Measurements from ENCODE around the gene MYZAP. TPM values are rescaled to one million over a fixed set of nuclear protein-coding genes. Genes with fewer than 3 reads are reported as not detected.

The MYZAP gene
- total and polyA plus RNA-seq, 2 of the 13 experiments (the other 11 are each of a cell fraction or from before 2014, with no cell fraction given), result not detected

DNA sequence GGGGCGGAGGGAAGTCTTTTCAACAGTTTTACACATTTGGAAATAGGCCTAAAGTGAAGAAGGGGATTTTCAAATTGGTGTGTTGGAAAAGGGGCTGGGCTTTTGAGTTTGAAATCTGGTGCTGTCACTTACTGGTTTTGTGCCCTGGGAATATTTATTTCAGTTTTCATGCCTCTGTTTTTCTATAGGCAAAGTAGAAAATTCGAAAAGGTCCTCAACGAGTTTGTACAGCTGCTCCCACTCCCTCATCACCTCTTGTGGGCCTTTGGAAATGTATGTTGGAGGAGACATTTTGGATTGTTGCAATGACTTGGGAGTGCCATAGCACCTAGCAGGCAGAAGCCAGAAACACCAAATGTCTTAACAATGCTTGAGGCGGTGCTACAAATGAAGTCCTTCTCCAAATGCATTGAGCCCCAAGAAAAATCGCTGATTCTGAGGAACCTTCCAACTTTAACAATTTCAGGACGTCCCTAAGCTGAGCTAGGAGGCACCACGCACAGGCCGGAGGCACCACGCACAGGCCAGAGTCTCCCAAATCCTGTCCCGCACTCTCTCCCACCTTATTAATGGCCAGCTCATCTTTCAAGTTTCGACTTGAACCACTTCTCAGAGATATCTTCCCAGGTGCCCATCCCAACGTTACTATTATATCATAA is 114.2 kb downstream of the MYZAP start (continued):
- TF ChIP-seq, protein P1, sequence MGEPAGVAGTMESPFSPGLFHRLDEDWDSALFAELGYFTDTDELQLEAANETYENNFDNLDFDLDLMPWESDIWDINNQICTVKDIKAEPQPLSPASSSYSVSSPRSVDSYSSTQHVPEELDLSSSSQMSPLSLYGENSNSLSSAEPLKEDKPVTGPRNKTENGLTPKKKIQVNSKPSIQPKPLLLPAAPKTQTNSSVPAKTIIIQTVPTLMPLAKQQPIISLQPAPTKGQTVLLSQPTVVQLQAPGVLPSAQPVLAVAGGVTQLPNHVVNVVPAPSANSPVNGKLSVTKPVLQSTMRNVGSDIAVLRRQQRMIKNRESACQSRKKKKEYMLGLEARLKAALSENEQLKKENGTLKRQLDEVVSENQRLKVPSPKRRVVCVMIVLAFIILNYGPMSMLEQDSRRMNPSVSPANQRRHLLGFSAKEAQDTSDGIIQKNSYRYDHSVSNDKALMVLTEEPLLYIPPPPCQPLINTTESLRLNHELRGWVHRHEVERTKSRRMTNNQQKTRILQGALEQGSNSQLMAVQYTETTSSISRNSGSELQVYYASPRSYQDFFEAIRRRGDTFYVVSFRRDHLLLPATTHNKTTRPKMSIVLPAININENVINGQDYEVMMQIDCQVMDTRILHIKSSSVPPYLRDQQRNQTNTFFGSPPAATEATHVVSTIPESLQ (CRISPR knock-in tag; conservative IDR thresholded peaks at IDR 0.05), result no peak
- TF ChIP-seq ZNF782 (CRISPR knock-in tag; IDR thresholded peaks at IDR 0.05; ENCODE audit: borderline replicate concordance) (no peak), ERF (CRISPR knock-in tag; IDR thresholded peaks at IDR 0.05) (no peak), TRIM24 (CRISPR knock-in tag; IDR thresholded peaks at IDR 0.05) (no peak), RFXAP (CRISPR knock-in tag; IDR thresholded peaks at IDR 0.05; ENCODE audit: borderline replicate concordance) (no peak)

DNA sequence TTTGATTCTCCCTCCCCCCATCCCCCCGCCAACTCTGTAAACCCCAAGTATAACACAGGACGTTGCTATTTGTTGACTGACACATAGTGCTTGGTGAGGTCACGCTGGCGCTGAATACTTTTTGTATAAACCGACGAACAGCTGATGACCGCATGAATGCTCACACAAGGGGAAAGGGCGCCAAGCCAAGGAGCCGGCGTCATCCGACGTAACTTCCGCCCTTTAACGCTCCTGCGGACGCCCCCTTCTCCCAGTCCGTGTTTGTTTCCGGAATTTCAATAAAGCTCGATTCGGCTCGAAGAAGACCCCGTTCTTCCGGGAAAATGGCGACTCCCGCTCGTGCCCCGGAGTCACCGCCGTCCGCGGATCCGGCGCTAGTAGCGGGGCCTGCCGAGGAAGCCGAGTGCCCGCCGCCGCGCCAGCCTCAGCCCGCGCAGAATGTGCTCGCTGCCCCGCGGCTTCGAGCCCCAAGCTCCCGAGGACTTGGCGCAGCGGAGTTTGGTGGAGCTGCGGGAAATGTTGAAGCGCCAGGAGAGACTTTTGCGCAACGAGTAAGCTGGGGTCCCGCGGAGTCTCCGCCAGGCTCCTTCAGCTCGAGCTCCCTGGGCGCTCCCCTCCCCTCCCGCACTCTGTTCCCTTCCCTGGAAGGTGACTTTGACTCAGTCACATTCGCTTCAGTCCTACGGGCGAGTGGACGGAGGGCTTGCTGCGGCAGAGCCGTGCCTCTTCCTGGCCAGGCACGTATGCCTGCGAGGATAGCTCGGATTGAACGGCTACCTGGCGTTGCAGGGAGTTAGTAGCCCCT is 114.9 kb downstream of the MYZAP start, which contains the start of gene POLR2M:
Gene POLR2M (plus strand): TSS at position 310 of the 805 bp plus-strand sequence. CDS start 129 bp downstream, at position 439.
- FAIRE-seq (peak; percentile 82), ATAC-seq (peak; percentile 93), DNase-seq (ENCODE audit: low spot score) (peak; percentile 84)
- ChIA-PET POLR2A (interaction anchor here (0.7 to 1.2 kb wide), 4 partner anchors 15 to 147 kb away, joined by 3 read pairs; no protein-coding TSS in a partner anchor), CTCF (ENCODE audit: low intra/inter-chr PET ratio, low total read pairs) (no interaction called here)
- 12% methylated on average over 42 of the region's 70 CpGs for WGBS (ENCODE audit: low lambda C conversion rate)
- Histone ChIP-seq H3K27me3 (ENCODE audit: control insufficient read depth in 1 of 2, insufficient read depth in 2 of 2, low read length in 2 of 2) (peaks cover 0 to 17% of the 10 kb centered on the region in 2 experiments; a peak in 3 of 5 replicates), H2AFZ (ENCODE audit: low read length) (peak within 1 kb of the TSS; percentile 71), H3K4me2 (ENCODE audit: low read depth, low read length) (peak within 1 kb of the TSS; percentile 82), H4K20me1 (ENCODE audit: insufficient read depth, low read length) (no peaks in the 10 kb centered on the region), H3K27ac (ENCODE audit: extremely low read length, insufficient read depth, low read length) (peak within 1 kb of the TSS; percentile 79), H3K9me3 (ENCODE audit: low read length) (peaks cover 5% of the 10 kb centered on the region; the same call in 1 of the 2 replicates), H3K4me1 (ENCODE audit: insufficient read depth, low read length) (peaks cover 17% of the 10 kb centered on the region), H3K4me3 (replicated peaks in 1 of 3; ENCODE audit: insufficient read depth in 1 of 3, low read depth in 2 of 3, low read length in 3 of 3) (peak within 1 kb of the TSS; percentile 80 to 95 (median 86)), H3K9ac (ENCODE audit: insufficient read depth, low read depth, low read length) (peak within 1 kb of the TSS; percentile 88), H3K79me2 (ENCODE audit: insufficient read depth, low read length) (peaks cover 17% of the 10 kb centered on the region), H3K36me3 (replicated peaks in 1 of 2; ENCODE audit: control insufficient read depth in 1 of 2, insufficient read depth in 2 of 2, low read length in 2 of 2) (peaks cover 5 to 25% of the 10 kb centered on the region in 2 experiments)
- in situ Hi-C loops (cut with HindIII; ENCODE audit: extremely low pct_ligation_motif_present, low pct_unique_long_range_greater_than_20kb) (no loop called here), intact Hi-C loops (cut with micrococcal nuclease; ENCODE audit: unreplicated experiment) (no loop called here)
- BruUV-seq (replicated peaks), result TSS peak; percentile 80
- TF ChIP-seq, protein P2, sequence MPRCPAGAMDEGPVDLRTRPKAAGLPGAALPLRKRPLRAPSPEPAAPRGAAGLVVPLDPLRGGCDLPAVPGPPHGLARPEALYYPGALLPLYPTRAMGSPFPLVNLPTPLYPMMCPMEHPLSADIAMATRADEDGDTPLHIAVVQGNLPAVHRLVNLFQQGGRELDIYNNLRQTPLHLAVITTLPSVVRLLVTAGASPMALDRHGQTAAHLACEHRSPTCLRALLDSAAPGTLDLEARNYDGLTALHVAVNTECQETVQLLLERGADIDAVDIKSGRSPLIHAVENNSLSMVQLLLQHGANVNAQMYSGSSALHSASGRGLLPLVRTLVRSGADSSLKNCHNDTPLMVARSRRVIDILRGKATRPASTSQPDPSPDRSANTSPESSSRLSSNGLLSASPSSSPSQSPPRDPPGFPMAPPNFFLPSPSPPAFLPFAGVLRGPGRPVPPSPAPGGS (CRISPR knock-in tag; IDR thresholded peaks at IDR 0.05), result peak; percentile 41; the same call in 1 of the 2 replicates
- TF ChIP-seq DPF2 (CRISPR knock-in tag; IDR thresholded peaks at IDR 0.05; ENCODE audit: borderline replicate concordance, low read depth) (no peak), ZNF230 (CRISPR knock-in tag; IDR thresholded peaks at IDR 0.05) (0 out of 2 replicates have a peak, but pooled peaks have one; percentile 63)
